ENCODE results near the gene HK3. TPM values are rescaled to one million over a fixed set of nuclear protein-coding genes. Genes with fewer than 3 reads are reported as not detected.

Gene HK3
- total RNA-seq, 2 experiments from 2014 or later = 0.22 to 0.62 TPM

DNA sequence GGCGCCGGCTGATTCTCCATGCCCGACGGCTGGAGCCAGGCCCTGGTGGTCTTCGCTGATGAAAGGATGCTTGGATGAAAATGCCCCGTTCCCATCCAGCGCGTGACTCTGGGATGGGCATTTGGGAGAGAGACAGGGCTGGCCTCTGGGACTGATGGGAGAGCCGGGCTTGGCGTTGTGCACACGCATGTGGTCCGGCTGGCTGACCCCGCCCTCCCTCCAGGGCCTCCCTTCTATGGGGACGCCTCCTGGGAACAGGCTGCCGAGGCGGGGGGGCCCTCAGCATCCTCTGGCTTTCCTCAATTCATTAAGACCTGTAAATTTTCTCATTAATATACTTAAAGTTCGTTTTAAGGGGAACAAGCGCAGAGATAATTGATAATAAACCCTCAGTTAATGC, 52.0 kb downstream of the HK3 start:
- Mint-ChIP-seq H3K27me3 (peaks cover 27% of the 10 kb centered on the region), H3K4me1 (ENCODE audit: low read depth) (no peaks in the 10 kb centered on the region), H3K4me3 (no peak overlapping the region), H3K27ac (no peak overlapping the region), H3K9me3 (no peaks in the 10 kb centered on the region), H3K36me3 (no peaks in the 10 kb centered on the region)
- POLR2A ChIA-PET = no interaction called here
- intact Hi-C loops (cut with micrococcal nuclease) = no loop called here
- no peak for DNase-seq
- CTCF ChIA-PET = interaction anchor here (1.5 kb wide), 1 partner anchor 186 kb away, joined by 5 read pairs; no protein-coding TSS in a partner anchor

DNA sequence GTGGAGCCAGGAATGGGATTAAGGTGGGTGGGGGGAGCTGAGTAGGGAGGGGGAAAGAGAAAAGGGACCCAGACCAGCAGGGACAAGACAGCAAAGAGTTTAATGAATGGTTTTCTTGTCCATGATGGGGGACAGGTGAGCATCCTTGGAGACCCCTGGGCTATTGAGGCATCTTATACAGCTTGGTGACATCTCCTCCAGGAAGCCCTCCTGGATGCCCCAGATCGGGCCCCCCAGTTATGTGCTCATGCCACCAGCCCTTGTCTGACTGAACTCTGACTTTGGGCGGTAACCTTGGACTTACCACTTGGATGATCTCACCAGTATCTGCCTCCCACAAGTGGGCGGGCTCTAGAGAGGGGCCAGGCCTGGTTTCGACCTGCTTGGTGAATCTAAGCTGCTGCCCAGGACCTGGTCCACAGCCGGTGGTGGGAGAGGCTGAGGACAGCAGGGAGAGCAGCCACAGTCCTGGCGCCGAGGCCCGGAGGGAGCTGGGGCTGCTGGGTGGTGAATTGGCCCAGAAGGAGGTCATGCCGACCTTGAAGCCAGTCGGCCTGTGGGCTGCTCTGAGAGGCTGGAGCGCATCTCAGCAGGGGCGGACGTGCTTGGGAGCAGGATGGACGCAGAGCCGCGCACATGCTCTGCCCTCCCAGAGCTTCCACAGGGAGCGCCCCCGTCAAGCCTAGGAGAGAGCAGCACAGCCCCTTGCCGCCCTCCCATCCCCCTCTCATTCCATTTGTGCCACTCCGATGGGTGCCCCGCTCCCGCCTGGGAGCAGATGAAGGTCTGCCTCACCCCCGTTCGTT, 52.6 kb downstream of the HK3 start:
- Mint-ChIP-seq H3K9me3 (no peaks in the 10 kb centered on the region), H3K27me3 (peaks cover 29% of the 10 kb centered on the region), H3K27ac (no peak overlapping the region), H3K36me3 (no peaks in the 10 kb centered on the region), H3K4me3 (no peak overlapping the region), H3K4me1 (ENCODE audit: low read depth) (no peaks in the 10 kb centered on the region)
- no peak for DNase-seq
- ChIA-PET POLR2A (no interaction called here), CTCF (interaction anchor here (1.5 kb wide), 1 partner anchor 186 kb away, joined by 5 read pairs; no protein-coding TSS in a partner anchor)
- intact Hi-C loops (cut with micrococcal nuclease) = no loop called here

DNA sequence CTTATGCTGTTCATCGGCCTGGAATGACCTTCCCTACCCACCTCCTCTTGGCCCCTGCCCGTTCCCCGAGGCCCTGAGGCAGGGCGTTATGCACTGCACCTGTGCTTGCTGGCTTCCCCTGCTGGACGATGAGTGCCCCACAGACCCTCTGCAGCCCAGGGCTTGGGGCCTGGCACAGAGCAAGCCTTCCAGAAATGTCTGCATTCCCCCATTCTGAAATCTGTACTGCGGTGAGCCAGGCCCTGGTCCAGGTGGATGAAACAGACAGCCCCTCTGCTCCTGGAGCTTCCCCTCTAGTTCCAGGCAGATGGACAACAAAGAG, 53.8 kb downstream of the HK3 start:
- Mint-ChIP-seq H3K27ac (no peak overlapping the region), H3K4me3 (no peak overlapping the region), H3K4me1 (ENCODE audit: low read depth) (no peaks in the 10 kb centered on the region), H3K27me3 (peaks cover 33% of the 10 kb centered on the region), H3K36me3 (no peaks in the 10 kb centered on the region), H3K9me3 (no peaks in the 10 kb centered on the region)
- ChIA-PET CTCF (no interaction called here), POLR2A (no interaction called here)
- intact Hi-C loops (cut with micrococcal nuclease) = no loop called here
- DNase-seq = no peak

DNA sequence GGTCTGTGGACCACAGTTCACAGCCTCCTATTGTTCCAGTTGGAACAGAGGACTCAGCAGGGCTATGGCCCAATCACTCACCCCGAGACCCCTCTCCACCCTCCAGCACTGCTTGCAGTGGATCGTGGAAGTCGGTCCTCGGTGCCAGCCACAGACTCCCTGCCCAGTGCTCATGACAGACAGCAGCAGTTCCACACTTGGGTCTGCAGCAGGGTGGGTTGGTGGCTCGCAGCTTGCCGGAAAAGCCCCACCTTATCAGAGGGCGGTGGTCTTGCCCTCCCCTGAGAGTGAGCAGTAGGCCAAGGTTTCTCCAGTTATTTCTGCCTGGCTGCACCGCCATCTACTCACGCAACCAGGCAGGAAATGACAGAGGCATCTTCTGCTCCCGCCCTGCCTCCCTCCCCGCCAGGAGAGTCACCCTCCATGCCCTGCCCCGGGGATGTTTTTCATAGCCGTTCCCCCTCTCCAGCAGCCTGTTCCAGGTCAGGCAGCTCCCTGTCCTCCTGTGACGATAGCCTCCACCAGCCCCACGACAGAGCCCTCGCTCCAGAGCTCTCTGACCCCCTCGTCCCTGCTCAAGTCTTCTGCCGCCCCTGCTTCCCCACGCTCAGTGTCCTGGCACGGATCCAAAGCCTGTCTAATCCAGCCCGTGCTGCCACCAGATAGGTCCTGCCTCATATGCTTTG, 54.3 kb downstream of the HK3 start:
- Mint-ChIP-seq H3K9me3 (no peaks in the 10 kb centered on the region), H3K27ac (no peak overlapping the region), H3K4me3 (no peak overlapping the region), H3K36me3 (no peaks in the 10 kb centered on the region), H3K4me1 (ENCODE audit: low read depth) (no peaks in the 10 kb centered on the region), H3K27me3 (peaks cover 31% of the 10 kb centered on the region)
- intact Hi-C loops (cut with micrococcal nuclease) = no loop called here
- DNase-seq = no peak
- CTCF ChIA-PET = no interaction called here
- POLR2A ChIA-PET = no interaction called here

DNA sequence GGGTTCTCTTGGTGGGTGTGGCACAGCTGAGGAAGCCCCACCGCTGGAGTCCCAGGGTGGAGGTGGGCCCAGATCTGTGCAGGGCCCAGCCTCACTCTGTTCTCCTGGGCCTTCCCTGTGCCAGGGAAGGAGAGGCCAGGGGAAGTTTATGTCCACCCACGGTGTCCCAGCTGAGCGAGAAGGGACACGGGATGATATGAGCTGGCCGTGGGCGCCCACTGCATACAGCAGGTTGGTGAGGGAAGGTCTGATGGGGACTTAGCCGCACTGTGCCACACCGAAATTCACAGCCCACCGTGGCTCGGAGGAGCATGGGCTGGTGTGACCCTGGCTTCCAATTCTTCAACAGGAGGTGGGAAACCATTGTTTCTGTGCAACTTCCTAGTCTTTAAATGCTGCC, 54.9 kb downstream of the HK3 start:
- no peaks in the 10 kb centered on the region for H3K4me1 Mint-ChIP-seq (ENCODE audit: low read depth)
- DNase-seq = no peak
- intact Hi-C loops (cut with micrococcal nuclease) = no loop called here
- ChIA-PET POLR2A (no interaction called here), CTCF (no interaction called here)
- H3K27me3 Mint-ChIP-seq = peaks cover 31% of the 10 kb centered on the region
- H3K9me3 Mint-ChIP-seq = no peaks in the 10 kb centered on the region
- no peaks in the 10 kb centered on the region for H3K36me3 Mint-ChIP-seq
- no peak overlapping the region for H3K27ac Mint-ChIP-seq
- H3K4me3 Mint-ChIP-seq = no peak overlapping the region

DNA sequence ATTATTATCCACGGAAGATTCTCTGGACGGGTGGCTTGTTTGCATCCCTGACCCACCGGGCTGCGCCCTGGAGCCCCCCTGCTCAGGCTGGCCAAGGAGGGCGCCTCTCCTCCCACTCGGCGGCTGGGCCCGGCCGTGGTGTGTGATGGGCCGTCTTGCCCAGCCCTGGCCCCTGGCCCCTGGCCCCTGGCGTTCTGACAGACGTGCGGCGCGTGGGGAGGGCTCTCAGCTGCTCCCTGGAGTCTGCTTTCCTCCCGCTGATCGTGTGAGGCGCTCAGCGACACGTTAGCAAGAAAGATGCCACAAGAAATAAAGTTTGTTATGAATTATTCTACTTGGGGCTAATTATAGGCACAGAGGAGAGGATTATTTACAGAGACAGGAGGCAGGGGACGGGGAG, 55.5 kb downstream of the HK3 start:
- POLR2A ChIA-PET = no interaction called here
- Mint-ChIP-seq H3K9me3 (no peaks in the 10 kb centered on the region), H3K36me3 (no peaks in the 10 kb centered on the region)

DNA sequence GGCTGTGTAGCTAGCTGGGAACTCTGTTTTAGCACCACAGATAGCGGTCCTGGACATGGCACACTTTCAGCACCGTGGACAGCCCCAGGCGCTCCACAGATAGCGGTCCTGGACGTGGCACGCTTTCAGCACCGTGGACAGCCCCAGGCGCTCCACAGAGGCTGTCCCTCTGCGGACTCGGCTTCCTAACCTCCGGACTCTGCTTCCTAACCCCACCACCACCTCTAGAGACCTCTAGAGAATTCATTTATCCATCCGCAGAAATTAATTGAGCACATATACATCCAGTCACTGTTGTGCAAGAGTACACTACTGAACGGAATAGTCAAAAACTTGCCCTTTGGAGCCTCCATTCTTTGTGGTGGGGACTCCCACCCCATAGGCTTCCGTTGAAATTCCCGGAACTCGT, 61.4 kb downstream of the HK3 start:
- H3K27me3 Mint-ChIP-seq = peaks cover 26% of the 10 kb centered on the region
- CTCF ChIA-PET = no interaction called here
- no peaks in the 10 kb centered on the region for H3K9me3 Mint-ChIP-seq
- intact Hi-C loops (cut with micrococcal nuclease) = no loop called here
- H3K4me1 Mint-ChIP-seq (ENCODE audit: low read depth) = no peaks in the 10 kb centered on the region
- no peaks in the 10 kb centered on the region for H3K36me3 Mint-ChIP-seq
- peak; percentile 87 for DNase-seq
- POLR2A ChIA-PET = no interaction called here
- no peak overlapping the region for H3K27ac Mint-ChIP-seq
- H3K4me3 Mint-ChIP-seq = no peak overlapping the region

More for the DNA sequence above, 55.5 kb downstream of the HK3 start:
- intact Hi-C loops (cut with micrococcal nuclease) = no loop called here
- DNase-seq = no peak
- CTCF ChIA-PET = no interaction called here
- no peak overlapping the region for H3K27ac Mint-ChIP-seq
- H3K4me3 Mint-ChIP-seq = no peak overlapping the region
- H3K4me1 Mint-ChIP-seq (ENCODE audit: low read depth) = no peaks in the 10 kb centered on the region
- H3K27me3 Mint-ChIP-seq = peaks cover 31% of the 10 kb centered on the region

DNA sequence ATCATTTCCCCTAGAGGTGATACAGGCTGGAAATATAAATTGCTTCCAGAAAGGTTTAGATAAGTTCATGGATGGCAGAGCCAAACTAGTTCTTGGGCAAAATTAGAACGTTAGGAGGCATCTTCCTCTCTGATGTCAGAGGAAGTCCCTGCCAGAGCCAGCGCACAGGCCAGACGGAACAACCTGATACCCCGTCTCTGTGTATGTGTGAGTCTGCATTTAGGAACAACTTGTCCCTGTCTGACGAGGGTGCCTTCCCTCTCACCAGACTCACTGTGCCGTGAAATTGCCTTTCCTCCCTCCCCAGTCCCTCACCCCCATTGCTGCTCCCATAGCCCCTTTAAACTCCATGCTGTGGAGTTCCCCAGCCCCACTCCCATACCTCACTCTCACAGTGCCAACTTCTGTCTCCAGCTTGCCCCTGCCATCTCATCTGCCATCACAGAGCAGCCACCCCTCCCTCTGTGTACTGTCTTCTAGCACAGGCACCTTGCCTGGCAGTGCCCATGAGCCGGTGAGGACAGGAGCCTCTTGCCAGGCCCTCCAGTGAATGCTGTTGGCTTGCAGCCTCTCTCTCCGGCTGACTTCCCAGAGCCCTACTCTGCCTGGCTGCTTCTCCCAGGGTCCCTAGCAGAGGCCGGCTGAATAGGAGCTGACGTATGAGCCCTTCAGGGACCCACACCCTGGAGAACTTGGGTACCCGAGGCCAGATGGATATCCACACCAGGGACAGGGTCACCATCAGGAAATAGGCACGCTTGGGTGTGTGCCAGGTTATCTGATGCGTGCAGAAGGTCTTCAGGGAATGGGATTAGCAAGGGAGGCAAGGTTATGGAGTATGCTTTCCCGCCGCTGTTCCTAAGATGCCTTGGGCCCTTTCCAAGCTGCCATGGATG, 62.1 kb downstream of the HK3 start:
- intact Hi-C loops (cut with micrococcal nuclease) = no loop called here
- Mint-ChIP-seq H3K4me3 (no peak overlapping the region), H3K4me1 (ENCODE audit: low read depth) (no peaks in the 10 kb centered on the region), H3K27ac (no peak overlapping the region), H3K9me3 (no peaks in the 10 kb centered on the region), H3K36me3 (no peaks in the 10 kb centered on the region), H3K27me3 (peaks cover 27% of the 10 kb centered on the region)
- no peak for DNase-seq
- ChIA-PET CTCF (no interaction called here), POLR2A (no interaction called here)

DNA sequence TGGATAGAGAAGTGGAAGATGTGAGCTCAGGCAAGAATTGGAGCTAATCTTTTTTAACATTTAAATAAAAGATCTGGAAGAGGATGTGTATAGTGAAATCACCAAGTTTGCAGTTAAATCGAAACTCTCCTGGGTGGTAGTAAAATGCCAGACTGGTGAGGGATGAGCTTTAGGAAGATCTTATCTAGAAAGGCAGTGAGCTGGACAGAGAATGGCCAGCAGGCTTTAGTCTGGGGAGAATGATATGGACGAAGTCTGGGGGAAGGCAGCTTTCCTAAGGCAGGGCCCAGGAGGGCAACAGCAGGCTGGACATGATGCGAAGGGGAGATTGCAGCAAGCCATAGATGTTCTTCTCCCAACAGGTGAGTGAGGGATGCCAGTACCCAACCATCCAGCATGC, 63.2 kb downstream of the HK3 start:
- POLR2A ChIA-PET = no interaction called here
- peaks cover 24% of the 10 kb centered on the region for H3K27me3 Mint-ChIP-seq
- no peak overlapping the region for H3K27ac Mint-ChIP-seq
- H3K4me1 Mint-ChIP-seq (ENCODE audit: low read depth) = no peaks in the 10 kb centered on the region
- CTCF ChIA-PET = no interaction called here
- no peak overlapping the region for H3K4me3 Mint-ChIP-seq
- no peaks in the 10 kb centered on the region for H3K9me3 Mint-ChIP-seq
- intact Hi-C loops (cut with micrococcal nuclease) = no loop called here
- no peak for DNase-seq
- H3K36me3 Mint-ChIP-seq = no peaks in the 10 kb centered on the region

DNA sequence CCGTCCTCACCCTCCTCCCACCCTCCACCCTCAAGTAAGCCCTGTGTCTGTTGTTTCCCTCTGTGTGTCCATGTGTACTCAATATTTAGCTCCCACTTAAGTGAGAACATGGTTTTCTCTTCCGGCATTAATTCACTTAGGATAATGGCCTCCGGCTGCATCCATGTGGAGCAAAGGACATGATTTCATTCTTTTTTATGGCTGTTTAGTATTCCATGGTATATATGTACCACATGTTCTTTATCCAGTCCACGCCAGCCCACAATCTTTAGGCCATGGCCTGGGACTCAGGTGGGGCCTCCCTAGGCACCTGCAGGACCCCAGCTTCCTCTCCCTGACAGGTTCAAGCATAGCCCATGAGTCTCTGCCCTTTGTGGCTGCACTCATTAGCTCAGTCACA, 65.9 kb downstream of the HK3 start:
- no peak for DNase-seq
- ChIA-PET POLR2A (no interaction called here), CTCF (no interaction called here)
- Mint-ChIP-seq H3K36me3 (no peaks in the 10 kb centered on the region), H3K4me1 (ENCODE audit: low read depth) (no peaks in the 10 kb centered on the region), H3K27me3 (peaks cover 19% of the 10 kb centered on the region), H3K9me3 (no peaks in the 10 kb centered on the region), H3K27ac (no peak overlapping the region), H3K4me3 (no peak overlapping the region)
- intact Hi-C loops (cut with micrococcal nuclease) = no loop called here

DNA sequence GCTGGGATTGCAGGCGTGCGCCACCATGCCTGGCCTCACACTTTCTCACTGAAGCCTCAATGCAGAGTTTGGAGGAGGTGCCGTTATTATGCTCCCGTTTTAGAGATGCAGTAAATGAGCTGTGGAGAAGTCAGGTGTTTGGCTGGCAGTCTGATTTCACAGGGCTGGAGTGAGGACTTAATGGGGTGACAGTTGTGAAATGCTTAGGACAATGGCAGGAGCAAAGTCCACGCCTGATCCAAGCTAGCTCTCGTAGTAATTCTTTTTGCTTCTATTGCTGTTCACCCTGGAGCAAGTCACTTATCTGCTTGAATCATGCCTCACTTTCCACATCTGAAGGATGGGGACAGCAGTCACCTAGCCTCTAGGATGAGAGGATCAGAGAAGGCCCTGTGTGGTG, 67.0 kb downstream of the HK3 start:
- ChIA-PET POLR2A (no interaction called here), CTCF (no interaction called here)
- Mint-ChIP-seq H3K4me1 (ENCODE audit: low read depth) (no peaks in the 10 kb centered on the region), H3K27me3 (peaks cover 19% of the 10 kb centered on the region), H3K27ac (no peak overlapping the region), H3K9me3 (no peaks in the 10 kb centered on the region), H3K4me3 (no peak overlapping the region), H3K36me3 (no peaks in the 10 kb centered on the region)
- no peak for DNase-seq
- intact Hi-C loops (cut with micrococcal nuclease) = no loop called here

DNA sequence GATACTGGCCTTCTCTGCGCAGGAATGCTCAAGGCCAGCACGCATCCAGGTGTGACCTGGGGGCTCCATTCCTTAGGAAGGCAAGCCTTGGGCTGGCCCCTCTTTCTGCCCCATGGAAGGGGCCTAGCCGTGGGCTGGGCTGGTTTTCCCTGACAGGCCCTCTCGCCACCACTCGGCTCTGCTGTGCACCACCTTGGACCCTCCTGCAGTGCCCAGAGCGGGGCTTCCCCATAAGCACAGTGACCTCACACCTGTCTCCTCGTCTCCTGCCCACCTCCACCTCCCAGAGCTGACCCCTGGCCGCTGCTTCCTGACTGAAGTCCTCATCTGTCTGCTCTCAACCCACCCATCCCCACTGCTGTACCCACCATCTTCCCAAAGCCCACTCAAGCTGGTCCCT, 67.7 kb downstream of the HK3 start:
- Mint-ChIP-seq H3K9me3 (no peaks in the 10 kb centered on the region), H3K27me3 (peaks cover 19% of the 10 kb centered on the region), H3K27ac (no peak overlapping the region), H3K4me3 (no peak overlapping the region), H3K4me1 (ENCODE audit: low read depth) (no peaks in the 10 kb centered on the region), H3K36me3 (no peaks in the 10 kb centered on the region)
- DNase-seq = no peak
- POLR2A ChIA-PET = no interaction called here
- intact Hi-C loops (cut with micrococcal nuclease) = no loop called here
- CTCF ChIA-PET = no interaction called here

All from activated CD4-positive, alpha-beta memory T cell treated with anti-CD3 and anti-CD28 coated beads for 36 hours (primary cell).